Measurements from ENCODE around the gene WTIP. TPM values are rescaled to one million over a fixed set of nuclear protein-coding genes. Genes with fewer than 3 reads are reported as not detected.
"Not testable (repeated sequence)": the region's sequence is repeated elsewhere in the genome, so short reads cannot be mapped to it uniquely, and the experiment has no call there.

WTIP gene
- polyA plus RNA-seq, 3 donors, result 36.6 to 43.7 (median 39.1) TPM

DNA sequence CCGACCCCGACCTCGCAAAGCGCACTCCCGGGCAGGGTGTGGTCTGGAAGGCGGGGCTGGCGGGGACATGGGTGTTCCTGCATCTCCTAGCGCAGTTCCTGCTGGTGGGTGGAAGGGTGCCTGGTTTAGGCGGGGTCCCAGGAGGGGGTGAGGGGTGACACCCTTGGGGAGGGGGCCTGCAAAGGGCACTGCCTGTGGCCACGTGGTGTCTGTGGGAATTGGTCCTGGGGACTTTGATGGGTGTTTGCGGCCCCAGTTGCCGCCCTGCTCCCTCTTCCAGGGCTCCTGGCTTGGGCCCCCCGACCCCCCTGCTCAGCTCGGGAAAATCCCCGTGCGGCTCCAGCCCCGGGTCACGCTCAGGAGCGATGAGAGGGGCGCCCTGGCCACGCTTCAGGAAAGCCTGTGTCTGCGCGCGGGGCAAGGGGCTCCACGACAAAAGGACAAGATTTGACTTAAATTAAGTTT, 19.1 kb downstream of the WTIP start:
- no peak for DNase-seq

- peak; percentile 86 for DNase-seq
Observed at GRCh38 chr19:34501339-34502320, 20.1 kb downstream of the WTIP start.

DNA sequence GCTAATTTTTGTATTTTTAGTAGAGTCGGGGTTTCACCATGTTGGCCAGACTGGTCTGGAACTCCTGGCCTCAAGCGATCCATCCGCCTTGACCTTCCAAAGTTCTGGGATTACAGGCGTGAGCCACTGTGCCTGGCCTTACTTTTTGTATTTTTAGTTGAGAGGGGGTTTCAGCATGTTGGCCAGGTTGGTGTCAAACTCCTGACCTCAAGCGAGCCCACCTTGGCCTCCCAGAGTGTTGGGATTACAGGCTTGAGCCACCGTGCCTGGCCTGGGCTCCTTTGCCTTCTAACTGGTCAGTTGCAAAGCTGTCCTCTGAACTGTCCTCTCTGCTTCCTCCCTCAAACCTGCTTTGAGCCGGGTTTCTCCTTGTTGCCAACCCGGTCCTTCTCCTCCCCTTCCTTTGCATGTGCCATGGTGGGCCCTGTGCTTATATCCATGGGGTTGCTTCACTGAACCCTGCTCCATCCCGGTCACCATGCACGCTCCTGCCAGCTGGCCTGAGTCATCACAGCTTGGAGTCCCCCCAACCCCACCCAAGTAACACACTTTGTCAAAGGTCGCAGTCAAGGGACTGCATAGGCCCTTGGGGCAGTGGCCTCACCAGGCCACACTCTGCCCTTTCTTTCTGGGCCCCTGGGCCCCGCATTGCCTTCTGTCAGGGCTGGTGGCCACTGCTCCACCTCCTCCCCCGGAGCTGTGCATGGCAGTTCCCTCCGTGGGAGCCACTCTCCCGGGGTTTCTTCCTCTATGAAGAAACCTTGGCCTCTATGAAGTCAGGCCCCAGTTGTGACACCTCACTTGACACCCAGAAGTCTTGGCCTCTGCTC, 21.2 kb downstream of the WTIP start:
- no peak for DNase-seq

DNA sequence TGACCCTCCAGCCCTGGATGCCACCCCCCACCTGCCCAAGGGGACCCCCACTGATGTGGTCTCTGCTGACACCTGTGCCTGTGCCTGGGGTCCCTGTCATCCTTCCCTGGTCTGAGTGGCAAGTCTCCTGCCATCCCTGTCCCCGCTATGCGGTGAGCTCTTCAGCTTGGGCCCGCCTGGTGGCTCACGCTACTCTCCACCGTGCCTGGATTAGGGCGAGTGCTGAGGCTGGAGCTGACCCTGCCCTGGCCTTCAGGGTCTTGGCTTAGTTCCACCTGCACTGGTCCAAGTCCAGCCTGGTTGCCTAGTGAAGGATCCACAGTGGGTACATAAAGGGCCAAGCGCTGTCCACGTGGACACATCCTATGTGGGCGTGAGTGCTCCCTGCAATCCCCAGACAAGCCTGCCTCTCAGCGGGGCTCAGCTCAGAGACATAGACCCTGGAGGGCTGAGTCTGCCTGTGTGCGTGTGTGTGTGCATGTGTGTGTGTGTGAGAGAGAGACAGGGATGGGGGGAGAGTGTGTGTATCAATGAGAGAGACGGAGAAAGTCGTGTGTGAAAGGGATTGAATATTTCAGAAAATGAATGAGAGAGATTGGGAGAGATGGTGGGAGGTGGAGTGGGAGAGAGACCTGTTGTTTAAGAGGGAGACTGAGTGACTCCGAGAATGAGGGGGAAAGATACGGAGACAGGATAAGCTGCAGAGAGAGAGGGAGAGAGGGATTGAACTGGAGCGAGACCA, 22.1 kb downstream of the WTIP start:
- DNase-seq, result no peak

GRCh38 chr19:34504273-34504808, 22.8 kb downstream of the WTIP start:
- no peak for DNase-seq

DNA sequence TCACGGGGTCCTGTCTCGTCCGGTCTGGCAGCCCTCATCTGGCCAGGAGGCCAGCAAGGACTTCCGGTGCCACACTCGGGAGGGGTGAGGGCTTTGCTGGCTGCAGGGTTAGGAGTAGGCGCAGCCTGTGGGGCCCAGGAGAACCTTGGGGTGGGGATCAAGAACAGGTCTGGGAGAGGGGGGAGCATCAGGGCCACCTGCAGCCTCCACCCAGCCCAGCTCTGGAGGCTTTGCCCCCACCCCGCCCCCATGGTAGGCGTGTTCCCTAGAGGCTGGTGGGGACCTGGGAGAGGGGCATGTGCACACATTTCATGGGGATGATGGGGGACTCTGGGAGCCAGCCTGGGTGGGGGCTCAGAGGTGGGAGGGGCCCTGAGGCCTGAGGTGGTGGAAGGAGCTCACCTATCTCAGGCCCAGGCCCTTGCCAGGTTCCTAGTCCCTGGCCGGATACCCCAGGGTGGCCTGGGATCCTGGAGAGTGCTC, 23.3 kb downstream of the WTIP start:
- no peak for DNase-seq

GRCh38 chr19:34505321-34506025, 23.9 kb downstream of the WTIP start:
- no peak for DNase-seq

- no peak for DNase-seq
Observed at GRCh38 chr19:34506026-34506370, 24.4 kb downstream of the WTIP start.

DNA sequence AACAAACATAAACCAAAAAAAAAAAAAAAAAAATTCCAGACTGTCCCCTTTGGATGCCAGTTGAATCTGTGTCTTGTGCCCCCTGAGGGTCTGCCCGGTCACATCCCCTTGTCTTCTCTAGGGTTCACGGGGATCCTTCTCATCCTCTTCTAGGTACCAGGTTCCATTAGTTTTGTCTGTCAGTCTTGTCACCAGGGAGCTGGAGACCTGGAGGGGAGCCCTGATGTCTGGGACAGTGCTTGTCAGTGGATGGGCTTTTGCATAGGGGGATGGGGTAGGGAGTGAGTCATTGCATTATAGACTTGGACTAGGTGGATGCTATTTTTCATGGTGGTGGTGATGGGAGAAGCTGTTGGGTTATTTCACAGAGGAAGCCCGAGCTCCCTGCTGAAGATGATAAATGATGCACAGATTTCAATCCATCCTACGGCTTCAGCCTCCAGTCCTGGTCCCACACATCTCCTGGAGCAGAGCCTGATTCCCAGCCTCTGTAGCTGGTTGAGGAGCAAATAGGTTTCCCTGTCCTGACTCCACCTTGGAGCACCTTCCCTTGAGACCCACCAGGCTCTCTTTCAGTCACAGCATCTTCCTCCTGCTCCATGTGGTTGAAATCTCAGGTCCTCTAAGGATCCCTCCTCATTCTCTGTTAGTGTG, 26.0 kb downstream of the WTIP start:
- DNase-seq, result no peak

- no peak for DNase-seq
Observed at GRCh38 chr19:34508540-34508939, 27.0 kb downstream of the WTIP start.

- DNase-seq, result not testable (repeated sequence)
Observed at GRCh38 chr19:34510904-34511303, 29.3 kb downstream of the WTIP start.

- no peak for DNase-seq
Observed at GRCh38 chr19:34512254-34512822, 30.8 kb downstream of the WTIP start.

GRCh38 chr19:34513767-34514166, 32.2 kb downstream of the WTIP start:
- DNase-seq, result no peak

DNA sequence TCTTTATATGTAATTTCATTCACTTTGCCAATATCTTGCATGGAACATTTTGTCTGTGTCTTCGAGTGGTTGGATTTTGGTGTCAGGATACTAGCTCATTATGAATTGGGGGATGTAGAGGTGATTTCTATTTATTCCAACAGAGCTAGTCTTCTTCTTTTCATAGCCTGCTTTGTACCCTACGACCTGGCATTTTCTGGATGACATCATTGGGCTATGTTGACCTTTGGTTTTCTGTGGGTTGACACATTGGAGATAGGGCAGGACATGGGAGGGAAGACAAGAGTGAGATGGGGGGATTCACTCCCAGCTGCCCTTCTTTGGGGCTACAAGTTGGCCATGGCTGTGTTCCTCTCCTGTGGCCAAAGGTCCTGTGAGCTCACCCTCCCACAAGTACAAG, 38.0 kb downstream of the WTIP start:
- DNase-seq, result no peak

DNA sequence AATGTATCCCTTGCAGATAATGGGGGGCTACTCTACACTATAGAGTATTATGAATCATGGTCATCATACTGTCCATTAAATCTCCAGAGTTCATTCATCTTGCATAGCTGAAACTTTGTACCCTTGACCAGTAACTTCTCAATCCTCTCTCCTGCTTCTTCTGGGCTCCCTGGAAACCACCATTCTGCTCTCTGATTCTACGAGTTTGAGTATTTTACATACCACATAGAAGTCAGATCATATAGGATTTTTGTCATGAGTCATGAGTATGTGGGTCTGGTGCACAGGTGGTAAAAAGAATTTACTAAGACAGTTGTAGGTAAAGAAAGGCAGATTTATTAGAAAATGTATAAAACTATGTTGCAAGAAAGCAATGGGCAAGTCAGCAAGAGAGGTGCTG, 41.9 kb downstream of the WTIP start:
- DNase-seq, result no peak

- no peak for DNase-seq
Observed at GRCh38 chr19:34525001-34525400, 43.4 kb downstream of the WTIP start.

DNA sequence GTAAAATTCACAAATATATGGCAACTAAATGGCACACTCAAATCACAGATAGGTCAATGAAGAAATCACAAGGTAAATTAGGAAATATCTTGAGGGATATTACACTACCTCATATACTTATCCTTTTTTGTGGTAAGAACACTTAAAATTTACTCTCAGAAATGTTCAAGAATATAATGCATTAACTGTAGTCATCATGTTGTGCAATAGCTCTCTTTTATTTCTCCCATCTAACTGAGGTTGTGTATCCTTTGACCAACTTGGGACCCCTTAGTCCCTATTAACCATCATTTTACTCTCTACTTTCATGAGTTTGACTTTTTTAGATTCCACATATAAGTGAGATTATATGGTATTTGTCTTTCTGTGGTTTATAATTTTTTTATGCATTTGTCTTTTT, 52.6 kb downstream of the WTIP start:
- no peak for DNase-seq

- no peak for DNase-seq
Observed at GRCh38 chr19:34539396-34539795, 57.8 kb downstream of the WTIP start.

DNA sequence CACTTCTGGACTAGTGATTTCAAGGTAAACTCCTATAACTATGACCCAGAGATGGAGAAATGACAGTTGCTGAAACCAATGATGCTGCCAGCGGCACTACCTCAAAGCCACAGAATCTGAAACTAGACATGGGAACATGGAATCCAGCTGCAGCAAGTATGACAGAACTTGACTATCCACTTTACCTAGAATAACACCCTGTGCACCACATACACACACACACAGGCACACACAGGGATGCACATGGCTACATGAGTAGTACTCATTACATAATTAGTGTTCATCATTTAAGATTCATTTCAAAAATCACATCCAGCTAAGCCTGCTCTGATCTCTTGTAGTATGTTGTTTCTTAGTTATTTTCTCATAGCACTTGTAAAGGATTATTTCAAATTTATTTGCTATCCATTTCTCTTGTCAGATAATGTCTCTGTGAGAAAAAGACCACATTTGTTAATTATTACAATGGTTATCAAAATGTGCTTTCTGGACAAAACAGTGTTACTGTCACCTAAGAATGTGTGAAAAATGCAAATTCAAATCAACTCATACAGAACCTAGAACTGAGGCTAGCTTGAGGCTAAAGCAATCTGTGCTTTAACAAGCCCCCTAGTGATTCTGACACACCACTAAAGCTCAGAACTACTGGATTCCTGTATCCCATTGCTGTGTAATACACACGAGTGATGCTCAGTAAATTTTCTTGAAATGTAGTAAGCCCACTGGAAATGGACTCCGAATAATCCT, 59.4 kb downstream of the WTIP start:
- no peak for DNase-seq
